ENCODE measurements around the gene RAP1GAP2.

RAP1GAP2 gene

DNA sequence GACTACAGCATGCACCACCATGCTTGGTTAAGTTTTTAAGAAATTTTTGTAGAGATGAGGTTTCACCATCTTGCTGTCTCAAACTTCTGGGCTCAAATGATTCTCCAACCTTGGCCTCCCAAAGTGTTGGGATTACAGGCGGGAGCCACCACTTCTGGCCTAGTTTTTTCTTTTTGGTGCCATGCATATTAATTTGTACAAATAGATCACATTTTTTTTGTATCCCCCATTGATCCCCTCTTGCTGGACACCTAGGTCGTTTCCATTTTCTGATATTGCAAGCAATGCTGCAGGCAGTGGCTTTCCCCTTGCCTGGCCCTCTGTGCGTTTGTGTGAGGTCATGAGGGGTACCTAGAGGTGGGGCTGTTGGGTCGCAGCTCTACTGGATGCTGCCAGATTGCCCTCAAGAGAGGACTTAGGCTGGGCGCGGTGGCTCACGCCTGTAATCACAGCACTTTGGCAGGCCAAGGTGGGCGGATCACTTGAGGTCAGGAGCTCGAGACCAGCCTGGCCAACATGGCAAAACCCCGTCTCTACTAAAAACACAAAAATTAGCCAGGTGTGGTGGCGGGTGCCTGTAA, 23.8 kb downstream of the RAP1GAP2 start:
- TF ChIP-seq, protein P1, sequence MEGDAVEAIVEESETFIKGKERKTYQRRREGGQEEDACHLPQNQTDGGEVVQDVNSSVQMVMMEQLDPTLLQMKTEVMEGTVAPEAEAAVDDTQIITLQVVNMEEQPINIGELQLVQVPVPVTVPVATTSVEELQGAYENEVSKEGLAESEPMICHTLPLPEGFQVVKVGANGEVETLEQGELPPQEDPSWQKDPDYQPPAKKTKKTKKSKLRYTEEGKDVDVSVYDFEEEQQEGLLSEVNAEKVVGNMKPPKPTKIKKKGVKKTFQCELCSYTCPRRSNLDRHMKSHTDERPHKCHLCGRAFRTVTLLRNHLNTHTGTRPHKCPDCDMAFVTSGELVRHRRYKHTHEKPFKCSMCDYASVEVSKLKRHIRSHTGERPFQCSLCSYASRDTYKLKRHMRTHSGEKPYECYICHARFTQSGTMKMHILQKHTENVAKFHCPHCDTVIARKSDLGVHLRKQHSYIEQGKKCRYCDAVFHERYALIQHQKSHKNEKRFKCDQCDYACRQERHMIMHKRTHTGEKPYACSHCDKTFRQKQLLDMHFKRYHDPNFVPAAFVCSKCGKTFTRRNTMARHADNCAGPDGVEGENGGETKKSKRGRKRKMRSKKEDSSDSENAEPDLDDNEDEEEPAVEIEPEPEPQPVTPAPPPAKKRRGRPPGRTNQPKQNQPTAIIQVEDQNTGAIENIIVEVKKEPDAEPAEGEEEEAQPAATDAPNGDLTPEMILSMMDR (IDR thresholded peaks at IDR 0.05; ENCODE audit: low read depth, low read length, missing control alignments) = no peak
- DNase-seq (ENCODE audit: low read depth) = no peak
- H3K4me3 ChIP-seq (ENCODE audit: low read depth, low read length) = no peak overlapping the region
- in situ Hi-C loops (cut with HindIII; ENCODE audit: low sequenced_read_pairs) = no loop called here

- TF ChIP-seq, protein P1 (IDR thresholded peaks at IDR 0.05; ENCODE audit: low read depth, low read length, missing control alignments) = no peak
- no peak for DNase-seq (ENCODE audit: low read depth)
- in situ Hi-C loops (cut with HindIII; ENCODE audit: low sequenced_read_pairs) = no loop called here
- H3K4me3 ChIP-seq (ENCODE audit: low read depth, low read length) = no peak overlapping the region
Observed at GRCh38 chr17:2821868-2822267, 25.6 kb downstream of the RAP1GAP2 start.

- no peak for DNase-seq (ENCODE audit: low read depth)
- in situ Hi-C loops (cut with HindIII; ENCODE audit: low sequenced_read_pairs) = no loop called here
- TF ChIP-seq, protein P1 (IDR thresholded peaks at IDR 0.05; ENCODE audit: low read depth, low read length, missing control alignments) = no peak
- H3K4me3 ChIP-seq (ENCODE audit: low read depth, low read length) = no peak overlapping the region
Observed at GRCh38 chr17:2822358-2822757, 26.1 kb downstream of the RAP1GAP2 start.

GRCh38 chr17:2825253-2825970, 29.2 kb downstream of the RAP1GAP2 start:
- TF ChIP-seq, protein P1 (IDR thresholded peaks at IDR 0.05; ENCODE audit: low read depth, low read length, missing control alignments) = no peak
- in situ Hi-C loops (cut with HindIII; ENCODE audit: low sequenced_read_pairs) = no loop called here
- no peak overlapping the region for H3K4me3 ChIP-seq (ENCODE audit: low read depth, low read length)
- DNase-seq (ENCODE audit: low read depth) = no peak

GRCh38 chr17:2828397-2829038, 32.3 kb downstream of the RAP1GAP2 start:
- in situ Hi-C loops (cut with HindIII; ENCODE audit: low sequenced_read_pairs) = no loop called here
- no peak for DNase-seq (ENCODE audit: low read depth)
- TF ChIP-seq, protein P1 (IDR thresholded peaks at IDR 0.05; ENCODE audit: low read depth, low read length, missing control alignments) = peak; percentile 86
- H3K4me3 ChIP-seq (ENCODE audit: low read depth, low read length) = no peak overlapping the region

DNA sequence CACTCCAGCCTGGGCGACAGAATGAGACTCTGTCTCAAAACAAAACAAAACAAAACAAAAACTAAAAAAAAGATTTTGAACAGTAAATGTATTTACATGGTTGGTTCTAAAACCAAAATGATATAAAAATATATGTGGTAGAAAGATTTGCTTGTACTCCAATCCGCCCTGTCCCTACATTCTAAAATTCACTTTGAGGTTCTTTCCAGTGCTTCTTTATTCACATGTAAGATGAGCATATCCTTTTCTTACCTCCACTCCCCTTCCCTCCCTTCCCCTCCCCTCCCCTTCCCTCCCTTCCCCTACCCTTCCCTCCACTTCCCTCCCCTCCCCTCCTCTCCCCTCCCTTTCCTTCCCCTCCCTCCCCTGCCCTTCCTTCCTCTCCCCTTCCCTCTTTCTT, 34.4 kb downstream of the RAP1GAP2 start:
- no peak overlapping the region for H3K4me3 ChIP-seq (ENCODE audit: low read depth, low read length)
- DNase-seq (ENCODE audit: low read depth) = no peak
- in situ Hi-C loops (cut with HindIII; ENCODE audit: low sequenced_read_pairs) = no loop called here
- TF ChIP-seq, protein P1 (IDR thresholded peaks at IDR 0.05; ENCODE audit: low read depth, low read length, missing control alignments) = no peak
